ENCODE measurements around the gene P4HA2. TPM values are rescaled to one million over a fixed set of nuclear protein-coding genes. Genes with fewer than 3 reads are reported as not detected.

The P4HA2 gene
- total RNA-seq, 1 donor from 2014 or later: 38.5 TPM

DNA sequence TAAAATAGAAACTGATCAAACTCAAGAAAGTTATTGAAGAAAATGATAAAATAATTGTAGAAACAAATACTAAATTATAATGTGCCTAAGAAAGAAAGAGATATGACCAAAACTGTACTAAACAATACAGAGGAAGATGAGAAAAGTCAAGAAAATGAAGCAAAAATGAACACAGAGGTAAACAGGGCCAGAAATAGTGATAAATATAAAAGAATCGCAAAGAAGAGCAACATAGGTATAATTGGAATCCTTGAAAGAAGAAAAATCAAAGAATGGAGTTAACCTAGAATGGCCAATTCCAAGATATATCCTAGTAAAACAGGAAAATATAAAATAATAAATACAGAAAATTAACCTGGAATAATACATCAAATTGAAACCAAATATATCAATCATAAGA lies 84.5 kb downstream of the P4HA2 start:
- peaks cover 4% of the 10 kb centered on the region for H3K9me3 Mint-ChIP-seq
- H3K4me1 Mint-ChIP-seq (ENCODE audit: unreplicated experiment): no peaks in the 10 kb centered on the region
- H3K36me3 Mint-ChIP-seq: no peaks in the 10 kb centered on the region
- TF ChIP-seq, protein P1, sequence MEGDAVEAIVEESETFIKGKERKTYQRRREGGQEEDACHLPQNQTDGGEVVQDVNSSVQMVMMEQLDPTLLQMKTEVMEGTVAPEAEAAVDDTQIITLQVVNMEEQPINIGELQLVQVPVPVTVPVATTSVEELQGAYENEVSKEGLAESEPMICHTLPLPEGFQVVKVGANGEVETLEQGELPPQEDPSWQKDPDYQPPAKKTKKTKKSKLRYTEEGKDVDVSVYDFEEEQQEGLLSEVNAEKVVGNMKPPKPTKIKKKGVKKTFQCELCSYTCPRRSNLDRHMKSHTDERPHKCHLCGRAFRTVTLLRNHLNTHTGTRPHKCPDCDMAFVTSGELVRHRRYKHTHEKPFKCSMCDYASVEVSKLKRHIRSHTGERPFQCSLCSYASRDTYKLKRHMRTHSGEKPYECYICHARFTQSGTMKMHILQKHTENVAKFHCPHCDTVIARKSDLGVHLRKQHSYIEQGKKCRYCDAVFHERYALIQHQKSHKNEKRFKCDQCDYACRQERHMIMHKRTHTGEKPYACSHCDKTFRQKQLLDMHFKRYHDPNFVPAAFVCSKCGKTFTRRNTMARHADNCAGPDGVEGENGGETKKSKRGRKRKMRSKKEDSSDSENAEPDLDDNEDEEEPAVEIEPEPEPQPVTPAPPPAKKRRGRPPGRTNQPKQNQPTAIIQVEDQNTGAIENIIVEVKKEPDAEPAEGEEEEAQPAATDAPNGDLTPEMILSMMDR (conservative IDR thresholded peaks at IDR 0.05): no peak
- no peak overlapping the region for H3K4me3 Mint-ChIP-seq
- peaks cover 21% of the 10 kb centered on the region for H3K27me3 Mint-ChIP-seq
- no peak for DNase-seq (ENCODE audit: extremely low spot score, unreplicated experiment)
- no peak overlapping the region for H3K27ac Mint-ChIP-seq

DNA sequence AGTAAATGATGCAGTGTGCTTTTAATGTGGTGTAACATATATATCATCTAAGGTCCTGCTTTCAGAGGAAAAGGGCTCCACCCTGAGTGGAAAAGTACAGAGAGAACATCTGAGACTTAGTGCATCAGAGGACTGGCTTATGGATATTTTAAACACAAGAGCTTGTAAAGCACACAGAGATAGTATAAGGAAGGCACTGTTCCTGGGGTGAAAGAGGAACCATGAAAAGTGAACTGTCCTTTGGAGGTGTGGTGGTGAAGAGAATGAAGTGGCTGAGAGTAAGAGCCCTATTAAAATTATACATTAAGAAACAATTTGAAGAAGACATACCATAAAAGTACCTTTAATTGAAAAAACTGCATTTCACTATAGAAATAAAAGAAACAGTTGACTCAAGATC lies 85.2 kb downstream of the P4HA2 start:
- TF ChIP-seq, protein P1 (conservative IDR thresholded peaks at IDR 0.05): no peak
- Mint-ChIP-seq H3K27ac (no peak overlapping the region), H3K4me1 (ENCODE audit: unreplicated experiment) (no peaks in the 10 kb centered on the region), H3K27me3 (peaks cover 14% of the 10 kb centered on the region), H3K36me3 (no peaks in the 10 kb centered on the region), H3K4me3 (no peak overlapping the region), H3K9me3 (peaks cover 4% of the 10 kb centered on the region)
- no peak for DNase-seq (ENCODE audit: extremely low spot score, unreplicated experiment)

Small RNA genes within 50 kb of the gene (microRNA-seq; reads per million reads assigned to microRNA genes)
- gene MIR6830: not detected

Other genes starting within 250 kb of the P4HA2 start
- 0.97 and 2.8 TPM in 2 replicates for gene ACSL6, start 216.2 kb downstream of the P4HA2 start, total RNA-seq (ENCODE audit: low replicate concordance)
- gene IL3, start 167.2 kb downstream of the P4HA2 start, total RNA-seq (ENCODE audit: low replicate concordance): not detected in 2 replicates
- not detected in 2 replicates for gene CSF2, start 154.1 kb downstream of the P4HA2 start, total RNA-seq (ENCODE audit: low replicate concordance)
- gene PDLIM4, start 29.8 kb upstream of the P4HA2 start, total RNA-seq (ENCODE audit: low replicate concordance): 40.0 and 43.8 TPM in 2 replicates
- 1.3 and 2.0 TPM in 2 replicates for gene SLC22A4, start 66.5 kb upstream of the P4HA2 start, total RNA-seq (ENCODE audit: low replicate concordance)
- 21.6 and 39.3 TPM in 2 replicates for gene SLC22A5, start 141.9 kb upstream of the P4HA2 start, total RNA-seq (ENCODE audit: low replicate concordance)